ENCODE measurements around the gene ATN1.

GRCh38 chr12:6966351-6966750, 38.6 kb downstream of the ATN1 start:
- no peak for TF ChIP-seq POLR2AphosphoS5 (IDR thresholded peaks at IDR 0.05; ENCODE audit: low read depth, low read length)
- no peak for TF ChIP-seq CTCF (IDR thresholded peaks at IDR 0.05)
- no peak for TF ChIP-seq SIN3A (IDR thresholded peaks at IDR 0.05; ENCODE audit: borderline replicate concordance, insufficient read depth, low read depth, low read length)
- TF ChIP-seq REST (IDR thresholded peaks at IDR 0.05; ENCODE audit: insufficient read depth in 1 of 2, low read depth in 2 of 2, low read length in 1 of 2) = no peak

All from Panc1 (cell line).